H9 (cell line): ENCODE data around the gene AGO3. TPM values are rescaled to one million over a fixed set of nuclear protein-coding genes. Genes with fewer than 3 reads are reported as not detected.

ENCODE experiments used
- DNase-seq: peaks from one replicate; pipeline ENCODE4 v3.0.0-alpha.2; 2017
- H2AFZ ChIP-seq: one replicate; pipeline ENCODE4 v1.6.1; 2013; ENCODE audit warnings: mild to moderate bottlenecking, low read length, control low read depth, moderate library complexity
- H2AK5ac ChIP-seq: 2 replicates; pipeline ENCODE4 v1.6.1; 2013; ENCODE audit warnings: low read length, control low read depth, mixed read lengths; ENCODE audit not compliant: insufficient read length
- H2BK120ac ChIP-seq: one replicate; pipeline ENCODE4 v1.6.1; 2013; ENCODE audit warnings: low read depth, mild to moderate bottlenecking, low read length, control low read depth, inconsistent platforms; ENCODE audit not compliant: poor library complexity, severe bottlenecking
- H2BK12ac ChIP-seq: 2 replicates; pipeline ENCODE4 v1.6.1; 2013; ENCODE audit warnings: low read length, control low read depth, mixed read lengths, low read depth; ENCODE audit not compliant: insufficient read length
- H2BK15ac ChIP-seq: 2 replicates; pipeline ENCODE4 v1.6.1; 2013; ENCODE audit warnings: low read depth, low read length, control low read depth
- H2BK20ac ChIP-seq: one replicate; pipeline ENCODE4 v1.6.1; 2013; ENCODE audit warnings: low read depth, mild to moderate bottlenecking, low read length, control low read depth, inconsistent platforms; ENCODE audit not compliant: poor library complexity, severe bottlenecking
- H2BK5ac ChIP-seq: 2 replicates; pipeline ENCODE4 v1.6.1; 2013; ENCODE audit warnings: low read length, control low read depth, mixed read lengths; ENCODE audit not compliant: insufficient read length
- H3K14ac ChIP-seq: 2 replicates; pipeline ENCODE4 v1.6.1; 2013; ENCODE audit warnings: low read length, control low read depth; ENCODE audit not compliant: insufficient read depth
- H3K18ac ChIP-seq: 2 replicates; pipeline ENCODE4 v1.6.1; 2013; ENCODE audit warnings: low read depth, mild to moderate bottlenecking, mixed read lengths, low read length, control low read depth; ENCODE audit not compliant: insufficient read length
- H3K23ac ChIP-seq: 2 replicates; pipeline ENCODE4 v1.6.1; 2013; ENCODE audit warnings: low read length, control low read depth, mixed read lengths, low read depth; ENCODE audit not compliant: insufficient read length
- H3K23me2 ChIP-seq: 2 replicates; pipeline ENCODE4 v1.6.1; 2013; ENCODE audit warnings: low read depth, mild to moderate bottlenecking, mixed read lengths, low read length, control low read depth; ENCODE audit not compliant: insufficient read length, poor library complexity, severe bottlenecking
- H3K27ac ChIP-seq: 2 replicates; pipeline ENCODE4 v1.5.1; 2013; ENCODE audit warnings: low read length, control low read depth, mixed read lengths, low read depth; ENCODE audit not compliant: insufficient read length
- H3K27me3 ChIP-seq: 2 replicates; pipeline ENCODE4 v1.6.1; 2013; ENCODE audit warnings: low read length, control low read depth, inconsistent platforms; ENCODE audit not compliant: insufficient read depth
- H3K4ac ChIP-seq: 2 replicates; pipeline ENCODE4 v1.6.1; 2013; ENCODE audit warnings: low read depth, mild to moderate bottlenecking, control low read depth, inconsistent platforms, low read length, moderate library complexity
- H3K4me1 ChIP-seq: 2 replicates; pipeline ENCODE4 v1.6.1; 2013; ENCODE audit warnings: low read length, control low read depth, inconsistent platforms; ENCODE audit not compliant: insufficient read depth
- H3K4me2 ChIP-seq: 2 replicates; pipeline ENCODE4 v1.6.1; 2013; ENCODE audit warnings: low read length, control low read depth, mixed read lengths; ENCODE audit not compliant: insufficient read length, insufficient read depth
- H3K56ac ChIP-seq: 2 replicates; pipeline ENCODE4 v1.6.1; 2013; ENCODE audit warnings: low read depth, mild to moderate bottlenecking, mixed read lengths, low read length, control low read depth; ENCODE audit not compliant: insufficient read length
- H3K79me1 ChIP-seq: 2 replicates; pipeline ENCODE4 v1.6.1; 2013; ENCODE audit warnings: low read depth, mild to moderate bottlenecking, moderate library complexity, low read length, control low read depth, inconsistent platforms; ENCODE audit not compliant: insufficient read depth, poor library complexity, severe bottlenecking
- H3K79me2 ChIP-seq: 2 replicates; pipeline ENCODE4 v1.6.1; 2013; ENCODE audit warnings: low read length, control low read depth, inconsistent platforms; ENCODE audit not compliant: insufficient read depth
- H3K9ac ChIP-seq: 2 replicates; pipeline ENCODE4 v1.6.1; 2013; ENCODE audit warnings: low read length, control low read depth, mixed read lengths; ENCODE audit not compliant: insufficient read length; ENCODE audit errors: extremely low read depth
- H3K9me3 ChIP-seq: one replicate; pipeline ENCODE4 v1.6.1; 2013; ENCODE audit warnings: low read depth, low read length, inconsistent platforms; ENCODE audit not compliant: control insufficient read depth
- H3T11ph ChIP-seq: one replicate; pipeline ENCODE4 v1.6.1; 2013; ENCODE audit warnings: mild to moderate bottlenecking, low read length, control low read depth, inconsistent platforms
- H4K20me1 ChIP-seq: one replicate; pipeline ENCODE4 v1.6.1; 2013; ENCODE audit not compliant: control insufficient read depth, insufficient read length, insufficient read depth
- H4K5ac ChIP-seq: 2 replicates; pipeline ENCODE4 v1.6.1; 2013; ENCODE audit warnings: low read depth, mild to moderate bottlenecking, mixed read lengths, low read length, control low read depth; ENCODE audit not compliant: insufficient read length
- H4K8ac ChIP-seq: replicated peaks from 2 replicates; pipeline ENCODE4 v1.6.1; 2013; ENCODE audit warnings: low read length, control low read depth, mixed read lengths, low read depth; ENCODE audit not compliant: insufficient read length
- H4K91ac ChIP-seq: 2 replicates; pipeline ENCODE4 v1.6.1; 2013; ENCODE audit warnings: low read depth, mild to moderate bottlenecking, moderate library complexity, mixed read lengths, low read length, control low read depth; ENCODE audit not compliant: insufficient read length
- H3K27ac Mint-ChIP-seq, 3 experiments: 2 replicates in 2 of 3; 3 replicates in 1 of 3; pipeline ENCODE4 v1.8.0; 2020 to 2021; ENCODE audit warnings: mixed read lengths in 3 of 3, mild to moderate bottlenecking in 1 of 3, moderate library complexity in 1 of 3
- H3K27me3 Mint-ChIP-seq: 2 replicates; pipeline ENCODE4 v1.8.0; 2021; ENCODE audit warnings: low read depth, mild to moderate bottlenecking, moderate library complexity, mixed read lengths
- H3K36me3 Mint-ChIP-seq, 3 experiments: 2 replicates in 2 of 3; 3 replicates in 1 of 3; pipeline ENCODE4 v1.8.0; 2020 to 2021; ENCODE audit warnings: low read depth in 3 of 3, mixed read lengths in 3 of 3; ENCODE audit not compliant: insufficient read depth in 1 of 3
- H3K4me1 Mint-ChIP-seq, 2 experiments: 2 replicates each; pipeline ENCODE4 v1.8.0; 2020; ENCODE audit warnings: mixed read lengths in 2 of 2
- H3K4me3 Mint-ChIP-seq, 2 experiments: 2 replicates in 1 of 2; 3 replicates in 1 of 2; pipeline ENCODE4 v1.8.0; 2020 to 2021; ENCODE audit warnings: mild to moderate bottlenecking in 2 of 2, mixed read lengths in 2 of 2, moderate library complexity in 1 of 2
- H3K9me3 Mint-ChIP-seq, 2 experiments: 2 replicates in 1 of 2; 3 replicates in 1 of 2; pipeline ENCODE4 v1.8.0; 2020; ENCODE audit warnings: mild to moderate bottlenecking in 2 of 2, mixed read lengths in 2 of 2, moderate library complexity in 1 of 2
- WGBS: extraction: QIAGEN DNeasy Blood & Tissue Kit; methylation state at CpG from one replicate; pipeline ENCODE4 v1.1.7; 2013; ENCODE audit warnings: missing lambda C conversion rate, low lambda C conversion rate, mixed read lengths; ENCODE audit not compliant: insufficient read length; ENCODE audit errors: extremely low coverage; 5-methylcytosine and 5-hydroxymethylcytosine counted together
- total RNA-seq: library from RNA; stranded (reverse); gene quantifications from 2 replicates; pipeline ENCODE4 v1.2.1, GENCODE V29; 2021
- TF ChIP-seq, protein P1 (sequence below): fragments of 200-600 bp; sonication (generic); conservative IDR thresholded peaks from 3 replicates; pipeline ENCODE4 v1.8.0; 2021; ENCODE audit warnings: antibody characterized with exemption, mild to moderate bottlenecking

Gene AGO3
- total RNA-seq, 1 experiment from 2014 or later, result 27.0 TPM

DNA sequence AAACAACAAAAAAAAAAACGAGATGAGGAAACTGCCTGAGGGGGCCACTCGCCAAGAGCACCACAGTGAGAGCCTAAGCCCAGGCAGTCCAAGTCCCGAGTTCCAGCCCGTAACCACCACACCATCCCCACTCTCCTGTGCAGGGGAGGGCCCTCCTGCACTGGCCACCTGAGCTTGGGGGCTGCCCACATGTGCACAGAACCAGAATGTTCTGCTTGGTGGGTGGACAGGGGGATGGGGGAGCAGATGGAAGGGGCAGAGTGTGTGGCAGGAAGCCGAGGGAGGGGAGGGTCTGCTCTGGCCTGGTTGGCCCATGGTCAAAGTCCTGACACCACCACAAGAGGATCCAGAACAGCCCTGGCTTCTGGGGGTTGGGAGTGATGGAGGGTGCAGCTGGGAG lies 175.4 kb downstream of the AGO3 start:
- Histone ChIP-seq H3K27me3 (no peaks in the 10 kb centered on the region), H3K4me2 (no peak overlapping the region), H3T11ph (no peak overlapping the region), H3K23ac (no peak overlapping the region), H2BK15ac (no peak overlapping the region), H3K14ac (no peak overlapping the region), H3K18ac (no peak overlapping the region), H3K79me1 (no peaks in the 10 kb centered on the region), H3K4ac (no peak overlapping the region), H4K8ac (no peak overlapping the region), H3K4me1 (no peaks in the 10 kb centered on the region), H4K5ac (no peak overlapping the region), H2BK12ac (no peak overlapping the region), H2BK120ac (no peak overlapping the region), H2BK20ac (no peak overlapping the region), H4K20me1 (no peaks in the 10 kb centered on the region), H2AFZ (no peak overlapping the region), H3K79me2 (no peaks in the 10 kb centered on the region), H3K27ac (no peak overlapping the region), H3K9me3 (no peaks in the 10 kb centered on the region), H2BK5ac (no peak overlapping the region), H4K91ac (no peak overlapping the region), H3K9ac (no peak overlapping the region), H3K56ac (no peak overlapping the region), H3K23me2 (no peaks in the 10 kb centered on the region), H2AK5ac (no peak overlapping the region)
- no CpG with 5 or more reads among the region's 5 CpGs for WGBS
- Mint-ChIP-seq H3K4me1 (peaks cover 0 to 2% of the 10 kb centered on the region in 2 experiments; a peak in 2 of 4 replicates), H3K27me3 (no peaks in the 10 kb centered on the region; the same call in 1 of the 2 replicates), H3K36me3 (no peaks in the 10 kb centered on the region; a peak in 1 of 7 replicates), H3K9me3 (no peaks in the 10 kb centered on the region), H3K4me3 (no peak overlapping the region), H3K27ac (no peak overlapping the region)
- DNase-seq, result no peak
- TF ChIP-seq, protein P1, sequence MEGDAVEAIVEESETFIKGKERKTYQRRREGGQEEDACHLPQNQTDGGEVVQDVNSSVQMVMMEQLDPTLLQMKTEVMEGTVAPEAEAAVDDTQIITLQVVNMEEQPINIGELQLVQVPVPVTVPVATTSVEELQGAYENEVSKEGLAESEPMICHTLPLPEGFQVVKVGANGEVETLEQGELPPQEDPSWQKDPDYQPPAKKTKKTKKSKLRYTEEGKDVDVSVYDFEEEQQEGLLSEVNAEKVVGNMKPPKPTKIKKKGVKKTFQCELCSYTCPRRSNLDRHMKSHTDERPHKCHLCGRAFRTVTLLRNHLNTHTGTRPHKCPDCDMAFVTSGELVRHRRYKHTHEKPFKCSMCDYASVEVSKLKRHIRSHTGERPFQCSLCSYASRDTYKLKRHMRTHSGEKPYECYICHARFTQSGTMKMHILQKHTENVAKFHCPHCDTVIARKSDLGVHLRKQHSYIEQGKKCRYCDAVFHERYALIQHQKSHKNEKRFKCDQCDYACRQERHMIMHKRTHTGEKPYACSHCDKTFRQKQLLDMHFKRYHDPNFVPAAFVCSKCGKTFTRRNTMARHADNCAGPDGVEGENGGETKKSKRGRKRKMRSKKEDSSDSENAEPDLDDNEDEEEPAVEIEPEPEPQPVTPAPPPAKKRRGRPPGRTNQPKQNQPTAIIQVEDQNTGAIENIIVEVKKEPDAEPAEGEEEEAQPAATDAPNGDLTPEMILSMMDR, result no peak
